Panc1 (cell line): ENCODE measurements around the gene MAST3.

ENCODE experiments used
- CTCF ChIP-seq: fragments of 450-650 bp; IDR thresholded peaks from 2 replicates; pipeline ENCODE4 v1.5.1; 2017; ENCODE audit warnings: mild to moderate bottlenecking
- POLR2AphosphoS5 ChIP-seq: IDR thresholded peaks from 2 replicates; pipeline ENCODE4 v1.6.1; 2012; ENCODE audit warnings: mild to moderate bottlenecking, low read depth, low read length, moderate library complexity
- TCF7L2 ChIP-seq: IDR thresholded peaks from 2 replicates; pipeline ENCODE4 v1.6.1; 2011; ENCODE audit warnings: mild to moderate bottlenecking, low read depth, low read length, inconsistent platforms

GRCh38 chr19:18130523-18131242 is 33.1 kb downstream of the MAST3 start:
- TF ChIP-seq CTCF = no peak
- no peak for TF ChIP-seq POLR2AphosphoS5
- TF ChIP-seq TCF7L2 = no peak
